GM21423 (cell line): ENCODE measurements around the gene NEURL1.
A peak's percentile ranks its signal among the peaks of the same experiment; 100 is the strongest.

Source experiments
- ATAC-seq: cut with Tn5 transposase; IDR thresholded peaks from one replicate; pipeline ENCODE4 v1.9.1; 2021; ENCODE audit warnings: mild to moderate bottlenecking, moderate library complexity; ENCODE audit not compliant: unreplicated experiment

Gene NEURL1

DNA sequence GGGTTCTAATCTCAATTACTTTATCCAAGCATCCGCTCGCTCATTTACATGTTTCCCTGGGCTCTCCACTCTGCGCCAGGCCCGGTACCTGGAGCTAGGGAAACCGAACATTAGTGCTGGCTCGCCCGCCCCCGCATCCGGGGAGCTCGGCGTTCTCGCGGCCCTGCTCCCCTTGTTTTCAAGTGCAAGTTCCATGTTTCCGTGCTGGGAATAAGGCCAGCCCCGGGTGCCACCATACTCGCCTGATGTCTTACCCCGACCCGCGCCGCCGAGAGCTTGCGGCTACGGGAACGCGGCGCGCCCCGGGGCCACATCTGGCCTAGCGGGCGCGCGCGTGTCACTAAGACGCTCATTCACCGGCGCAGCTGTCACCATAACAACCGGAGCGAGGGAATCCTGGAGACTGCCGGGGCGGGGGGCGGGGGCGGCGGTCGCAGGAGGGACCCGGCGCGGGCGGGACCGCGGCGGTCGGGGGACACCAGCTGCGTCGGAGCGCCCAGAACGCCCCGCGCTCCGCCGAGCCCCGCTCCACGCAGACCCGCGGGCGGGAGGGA lies at the start of gene NEURL1:
TSS of gene NEURL1 (plus strand) at position 344 of the 554 bp plus-strand sequence. CDS start 683 bp downstream, outside the sequence.
- ATAC-seq = no peak

- ATAC-seq = no peak
Observed at GRCh38 chr10:103444478-103444877, 49.0 kb upstream of the NEURL1 start.

- no peak for ATAC-seq
Observed at GRCh38 chr10:103445366-103445765, 48.1 kb upstream of the NEURL1 start.

DNA sequence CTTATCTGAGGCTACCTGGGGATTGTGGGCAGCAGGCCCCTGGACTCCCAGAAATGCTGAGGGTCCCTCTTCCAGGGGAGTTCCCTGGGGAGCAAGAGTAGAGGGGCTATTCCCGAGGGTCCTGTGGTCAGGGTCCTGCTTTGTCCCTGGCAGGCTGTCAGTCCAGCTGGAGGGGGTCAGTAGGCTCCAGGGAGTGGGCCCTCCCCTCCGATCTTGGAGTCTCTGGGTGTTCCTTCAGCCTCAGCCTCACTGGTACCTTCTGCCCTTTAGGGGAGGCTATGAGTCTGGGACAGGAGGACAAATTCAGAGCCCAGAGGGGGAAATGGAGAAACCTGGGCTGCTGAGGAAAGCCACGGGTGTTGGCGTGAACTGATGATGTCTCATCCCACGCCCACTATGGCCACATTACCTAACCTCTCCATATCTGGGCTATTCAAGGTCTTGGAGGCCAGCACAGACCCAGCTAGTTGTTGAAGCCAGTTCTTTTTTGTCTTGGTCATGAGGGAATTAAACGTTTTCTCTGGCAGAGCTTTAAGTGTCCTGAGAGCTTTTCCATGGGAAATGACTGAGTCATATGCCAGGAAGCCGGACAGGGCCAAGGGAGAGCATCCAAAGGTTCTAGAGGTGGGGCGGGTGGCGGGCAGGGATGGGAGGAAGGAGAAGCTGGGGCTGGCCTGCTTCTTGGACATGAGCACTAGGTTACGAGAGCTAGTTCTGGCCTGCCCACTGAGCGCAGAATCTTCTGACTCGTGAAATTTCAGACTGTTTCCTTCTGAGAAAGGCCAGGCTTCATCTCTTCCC lies 47.5 kb upstream of the NEURL1 start:
- ATAC-seq = no peak

DNA sequence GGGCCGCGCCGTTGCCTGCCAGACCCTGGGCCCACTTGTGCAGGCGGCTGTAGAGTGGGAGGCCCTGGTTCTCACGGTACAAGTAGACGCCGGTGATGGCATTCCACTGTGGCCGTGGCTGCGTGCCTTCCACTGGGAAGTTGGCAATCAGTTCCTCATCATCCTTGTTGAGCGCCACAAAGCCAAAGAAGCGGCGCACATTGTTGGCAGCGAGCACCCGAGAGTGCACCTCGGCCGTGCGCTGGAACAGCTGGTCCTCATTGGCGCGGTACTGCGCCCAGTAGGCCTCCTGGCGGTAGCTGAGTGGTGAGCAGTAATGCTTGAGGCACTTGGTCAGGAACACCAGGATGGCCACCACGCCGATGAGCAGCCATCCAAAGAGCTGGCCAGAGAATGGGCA lies 46.3 kb upstream of the NEURL1 start:
- no peak for ATAC-seq

- no peak for ATAC-seq
Observed at GRCh38 chr10:103448746-103449145, 44.8 kb upstream of the NEURL1 start.

DNA sequence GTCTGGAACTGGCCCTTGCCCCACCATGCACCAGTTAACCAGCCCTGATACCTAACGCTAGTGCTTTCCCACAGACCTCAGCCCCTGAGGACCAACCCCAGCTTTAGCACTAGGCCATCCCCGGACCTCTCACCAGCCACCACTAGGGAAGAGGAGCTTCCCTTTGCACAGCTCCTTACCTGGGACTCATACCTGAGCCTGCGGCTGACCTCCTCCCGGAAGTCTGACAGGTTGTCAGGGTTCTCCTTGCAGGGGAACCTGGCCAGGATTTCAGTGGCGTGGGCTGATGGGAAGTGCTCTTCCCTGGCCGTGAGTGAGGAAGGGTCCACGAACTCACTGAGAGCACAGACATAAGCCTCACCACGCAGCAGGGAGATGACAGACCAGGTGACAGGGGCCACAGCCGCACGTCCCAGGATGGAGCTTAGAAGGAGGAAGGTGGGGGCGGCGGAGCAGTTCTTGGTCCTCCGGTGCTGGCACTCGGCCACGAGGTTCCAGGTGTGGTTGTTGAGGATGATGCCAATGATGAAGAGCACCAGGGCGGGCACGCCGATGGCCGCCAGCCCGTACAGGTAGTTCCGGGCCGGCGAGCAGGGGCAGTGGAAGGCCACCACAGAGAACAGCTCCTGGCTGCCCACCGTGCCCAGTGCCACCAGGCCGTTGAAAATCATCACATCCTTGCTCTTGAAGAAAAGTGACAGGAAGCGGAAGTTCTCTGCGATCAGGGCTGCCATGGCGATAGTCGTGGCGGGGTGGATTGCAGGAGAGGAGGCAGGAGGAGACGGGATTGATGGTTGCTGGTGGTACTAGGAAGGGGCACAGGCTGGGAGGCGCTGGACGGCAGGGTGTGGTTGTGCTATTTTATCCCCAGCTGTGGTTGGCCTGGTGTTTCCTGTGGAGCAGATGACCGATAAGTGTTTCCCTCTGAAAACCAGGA lies 44.0 kb upstream of the NEURL1 start:
- no peak for ATAC-seq

- no peak for ATAC-seq
Observed at GRCh38 chr10:103450201-103450695, 43.3 kb upstream of the NEURL1 start.

DNA sequence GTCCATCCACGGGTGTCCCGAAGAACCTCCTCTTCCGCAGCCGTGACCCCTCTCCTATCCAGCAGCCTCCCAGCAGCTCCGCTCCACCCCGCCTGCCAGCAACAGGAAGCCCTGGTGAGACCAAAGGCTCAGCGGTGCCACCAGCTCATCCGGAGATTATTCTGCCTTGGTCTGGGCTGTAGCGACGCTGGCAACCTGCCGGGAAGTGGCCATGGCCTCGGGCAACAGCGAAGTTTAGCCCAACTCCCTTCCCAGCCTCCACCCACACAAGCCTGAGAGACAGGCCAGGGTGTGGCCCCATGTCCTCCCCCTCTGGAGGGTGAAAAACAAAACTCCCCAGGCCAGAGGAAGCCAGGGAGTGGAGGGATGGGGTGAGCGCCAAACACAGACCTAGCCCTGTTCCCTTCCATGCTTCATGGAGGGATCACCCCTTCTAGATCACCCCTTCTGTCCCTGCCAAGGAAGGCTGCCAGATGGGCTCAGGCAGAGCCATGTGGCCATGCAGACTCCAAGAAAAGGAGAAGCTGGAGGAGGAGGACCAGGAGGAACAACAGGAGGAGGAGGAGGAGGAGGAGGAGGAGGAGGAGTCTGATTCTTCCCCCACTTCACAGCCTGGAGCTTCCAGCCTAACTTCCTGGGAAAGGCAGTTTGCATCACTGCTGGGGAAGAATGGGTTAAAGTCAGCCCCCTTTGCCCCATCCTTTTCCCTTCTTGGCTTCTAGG lies 42.3 kb upstream of the NEURL1 start:
- no peak for ATAC-seq

- peak; percentile 55 for ATAC-seq
Observed at GRCh38 chr10:103451831-103452505, 41.5 kb upstream of the NEURL1 start, which contains the start of gene CALHM2. CALHM2 (minus strand) TSS chr10:103452370; CDS start chr10:103449941, 2,429 bp downstream.

DNA sequence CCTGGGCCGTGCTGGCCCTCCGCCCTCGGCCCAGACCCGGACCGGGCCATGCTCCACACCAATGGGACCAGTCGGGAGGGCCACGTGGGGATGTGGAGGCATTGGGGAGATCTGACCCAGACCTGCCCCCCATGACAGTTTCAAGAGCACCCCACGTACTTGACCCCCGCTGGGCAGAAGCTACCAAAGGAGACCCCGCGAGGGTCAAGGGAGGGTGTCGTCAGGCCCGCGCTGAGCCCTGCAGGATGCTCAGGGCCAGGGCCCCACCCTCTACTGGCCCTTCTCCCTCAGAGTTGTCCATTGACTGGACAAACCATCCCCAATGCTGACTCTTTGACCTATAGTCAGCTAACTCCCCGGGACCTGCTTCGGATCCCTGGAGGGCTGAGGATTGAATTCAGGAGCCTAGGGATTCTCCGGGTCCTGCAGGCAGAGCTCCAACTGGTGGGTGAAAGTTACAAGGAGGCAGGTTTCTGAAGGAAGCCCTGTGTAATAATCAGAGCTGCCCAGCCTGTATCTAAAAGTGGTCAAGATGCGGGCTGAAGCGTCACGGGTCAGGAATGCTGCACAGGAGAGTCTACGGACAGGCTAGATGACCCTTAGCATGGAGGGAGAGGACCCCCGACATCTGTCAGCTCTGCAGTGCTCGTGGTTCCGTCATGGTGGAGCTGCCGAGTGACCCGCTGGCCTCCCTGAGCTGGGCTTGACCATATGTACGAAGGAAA lies 40.8 kb upstream of the NEURL1 start:
- no peak for ATAC-seq

DNA sequence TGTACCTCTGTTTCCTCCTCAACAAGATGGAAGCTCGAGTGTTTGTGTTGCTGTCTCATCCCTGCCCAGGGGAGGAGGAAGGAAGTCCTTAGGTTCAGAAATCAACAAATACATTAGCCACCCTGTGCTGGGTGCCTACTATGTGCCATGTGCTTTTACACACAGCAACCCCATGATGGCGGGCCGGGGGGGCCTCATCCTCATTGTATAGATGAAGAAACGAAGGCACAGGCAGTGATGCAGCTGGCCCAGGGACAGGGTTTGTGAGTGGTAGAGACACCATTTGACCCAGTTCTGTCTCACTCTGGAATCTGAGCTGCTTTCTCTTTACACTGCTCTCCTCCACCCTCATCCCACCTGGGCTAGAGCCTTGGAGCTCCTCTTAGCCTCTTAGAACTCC lies 39.5 kb upstream of the NEURL1 start:
- no peak for ATAC-seq

DNA sequence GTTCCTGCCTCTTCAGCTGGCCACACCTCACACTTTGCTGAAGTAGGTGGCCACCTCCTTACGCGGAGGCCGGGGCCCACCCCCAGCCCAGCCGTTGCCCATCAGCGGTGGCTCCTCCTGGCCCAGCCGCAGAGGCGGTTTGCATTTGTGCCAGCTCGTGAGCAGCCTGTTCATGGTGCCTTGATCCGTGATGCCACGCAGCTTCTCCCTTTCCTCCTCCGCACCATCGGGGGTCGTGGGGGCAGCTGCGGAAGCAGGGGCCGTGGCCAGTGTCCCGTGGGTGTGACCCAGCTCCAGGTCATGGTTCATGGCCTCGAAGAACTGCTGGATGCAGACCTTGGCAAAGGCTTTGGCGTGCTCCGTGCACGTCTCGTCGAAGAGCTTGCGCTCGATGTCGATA lies 38.3 kb upstream of the NEURL1 start:
- ATAC-seq = no peak

GRCh38 chr10:103456074-103456660 lies 37.3 kb upstream of the NEURL1 start:
- ATAC-seq = no peak

- no peak for ATAC-seq
Observed at GRCh38 chr10:103457176-103457712, 36.3 kb upstream of the NEURL1 start.

- ATAC-seq = no peak
Observed at GRCh38 chr10:103457896-103458583, 35.5 kb upstream of the NEURL1 start.

DNA sequence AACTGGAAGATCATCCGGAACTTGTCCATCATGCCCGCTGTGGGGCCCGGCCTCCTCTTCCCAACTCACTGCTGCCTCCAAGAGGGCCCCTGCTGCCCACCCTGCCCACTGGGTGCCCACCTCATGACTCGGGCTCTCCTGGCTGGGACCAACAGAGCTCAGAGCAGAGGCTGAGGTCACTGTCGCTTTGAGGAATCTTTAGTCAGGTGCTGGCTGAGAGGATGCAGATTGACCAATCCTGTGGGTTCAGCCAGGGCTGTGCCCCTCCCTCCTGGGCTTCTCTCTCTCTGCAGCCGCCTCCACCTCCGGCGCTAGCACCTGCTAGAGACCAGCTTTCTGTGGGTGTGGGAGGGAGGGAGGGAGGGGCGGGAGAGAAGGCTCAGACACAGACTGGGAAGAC lies 34.8 kb upstream of the NEURL1 start, which contains the start of gene CALHM1:
TSS of gene CALHM1 (minus strand) at position 181 of the 400 bp plus-strand sequence. CDS start at position 32, 149 bp downstream.
- ATAC-seq = no peak

GRCh38 chr10:103459615-103460014 lies 33.9 kb upstream of the NEURL1 start:
- ATAC-seq = no peak
